ENCODE results near the gene RPL7A. TPM values are rescaled to one million over a fixed set of nuclear protein-coding genes. Genes with fewer than 3 reads are reported as not detected.
A peak's percentile ranks its signal among the peaks of the same experiment; 100 is the strongest.
"Not testable (repeated sequence)": the region's sequence is repeated elsewhere in the genome, so short reads cannot be mapped to it uniquely, and the experiment has no call there.

Gene RPL7A
- total and polyA plus RNA-seq, 2 donors (not counting 3 experiments of a cell fraction or from before 2014, with no cell fraction given), result 2,112 to 2,329 TPM

DNA sequence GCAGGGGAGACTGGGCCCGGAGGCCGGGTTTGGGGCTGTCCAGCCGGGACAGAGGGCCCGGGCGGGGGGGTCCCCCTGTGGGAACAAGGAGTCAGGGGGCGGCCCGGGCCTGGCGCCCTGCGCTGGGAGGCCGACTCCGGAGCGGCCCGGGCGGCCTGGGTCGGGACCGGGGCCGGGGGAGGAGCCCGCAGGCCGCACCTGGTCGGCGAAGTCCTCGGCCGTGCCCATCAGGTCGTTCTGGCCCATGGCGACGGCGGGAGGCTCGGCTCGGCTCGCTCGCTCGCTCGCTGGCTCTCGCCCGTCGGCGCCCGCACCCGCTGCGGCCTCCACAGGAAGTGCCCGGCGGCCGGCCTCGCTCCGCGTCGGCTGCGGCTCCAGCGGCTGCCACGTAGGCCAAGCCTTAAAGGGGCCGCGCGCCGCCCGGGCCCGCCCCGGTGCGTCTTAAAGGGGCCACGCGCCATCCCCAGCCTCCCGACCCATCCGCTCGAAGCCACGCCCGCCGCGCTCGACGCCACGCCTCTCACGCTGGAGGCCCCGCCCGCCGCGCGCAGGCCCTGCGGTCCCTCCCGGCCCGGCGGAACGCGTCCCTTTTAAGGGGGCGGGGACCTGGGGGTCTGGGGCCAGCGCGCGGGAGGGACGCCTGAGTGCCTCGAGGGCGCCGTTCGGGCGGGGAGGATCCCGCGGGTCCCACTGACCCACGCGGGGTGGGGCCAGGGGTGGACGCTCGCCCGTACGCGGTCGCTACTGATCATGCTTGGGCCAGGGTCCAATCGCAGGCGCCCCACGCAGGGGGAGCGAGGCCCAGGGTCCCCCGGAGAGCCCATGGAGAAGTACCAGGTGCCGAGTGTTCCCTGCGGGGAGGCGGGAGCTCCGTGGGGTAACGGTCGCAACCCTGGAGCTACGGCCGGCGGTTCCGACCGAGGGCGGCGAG is 28.0 kb downstream of the RPL7A start, which contains the start of the genes STKLD1 and SURF4:
Gene STKLD1 (plus strand): TSS at position 643 of the 931 bp plus-strand sequence. CDS start 108 bp downstream, at position 751.
Gene SURF4 (minus strand): TSS at position 337 of the 931 bp plus-strand sequence. CDS start 91 bp downstream, at position 246.
- Histone ChIP-seq H3K4me3 (replicated peaks in 1 of 3; ENCODE audit: insufficient read depth in 1 of 3, low read depth in 1 of 3, low read length in 3 of 3) (peak within 1 kb of the TSS; percentile 76 to 99 (median 99)), H3K4me2 (ENCODE audit: insufficient read depth, low read length) (peak within 1 kb of the TSS; percentile 90), H3K9me1 (replicated peaks; ENCODE audit: control insufficient read depth, extremely low read depth, insufficient read depth, low read length) (no peaks in the 10 kb centered on the region), H3K27me3 (ENCODE audit: control insufficient read depth in 2 of 2, insufficient read depth in 2 of 2, low read length in 2 of 2) (no peaks in the 10 kb centered on the region), H3K36me3 (ENCODE audit: control insufficient read depth in 2 of 2, extremely low read depth in 1 of 2, insufficient read depth in 2 of 2, low read length in 2 of 2) (peaks cover 5 to 12% of the 10 kb centered on the region in 2 experiments), H4K20me1 (replicated peaks; ENCODE audit: control insufficient read depth, extremely low read depth, insufficient read depth, low read length) (peaks cover 2% of the 10 kb centered on the region), H3K9me3 (replicated peaks; ENCODE audit: control insufficient read depth, insufficient read depth, low read length) (no peaks in the 10 kb centered on the region), H3K79me2 (ENCODE audit: control insufficient read depth, insufficient read depth, low read length) (peaks cover 48% of the 10 kb centered on the region), H3K9ac (replicated peaks; ENCODE audit: extremely low read depth, insufficient read depth, low read length) (peak within 1 kb of the TSS; percentile 97), H3K4me1 (ENCODE audit: control insufficient read depth, extremely low read depth, insufficient read depth, low read length) (peaks cover 10% of the 10 kb centered on the region), H3K27ac (ENCODE audit: insufficient read depth, low read depth, low read length) (peak within 1 kb of the TSS; percentile 85), H2AFZ (ENCODE audit: low read depth, low read length) (peak within 1 kb of the TSS; percentile 77)
- dilution Hi-C loops (cut with MboI; ENCODE audit: extremely low pct_ligation_motif_present, low sequenced_read_pairs) (no loop called here), intact Hi-C loops (cut with micrococcal nuclease) (loop anchor here (1.0 to 2.0 kb wide), 4 partner anchors 20 to 40 kb away; partner anchors contain the start of genes MED22, RPL7A, SURF1 and SURF2)
- TF ChIP-seq, protein P1, sequence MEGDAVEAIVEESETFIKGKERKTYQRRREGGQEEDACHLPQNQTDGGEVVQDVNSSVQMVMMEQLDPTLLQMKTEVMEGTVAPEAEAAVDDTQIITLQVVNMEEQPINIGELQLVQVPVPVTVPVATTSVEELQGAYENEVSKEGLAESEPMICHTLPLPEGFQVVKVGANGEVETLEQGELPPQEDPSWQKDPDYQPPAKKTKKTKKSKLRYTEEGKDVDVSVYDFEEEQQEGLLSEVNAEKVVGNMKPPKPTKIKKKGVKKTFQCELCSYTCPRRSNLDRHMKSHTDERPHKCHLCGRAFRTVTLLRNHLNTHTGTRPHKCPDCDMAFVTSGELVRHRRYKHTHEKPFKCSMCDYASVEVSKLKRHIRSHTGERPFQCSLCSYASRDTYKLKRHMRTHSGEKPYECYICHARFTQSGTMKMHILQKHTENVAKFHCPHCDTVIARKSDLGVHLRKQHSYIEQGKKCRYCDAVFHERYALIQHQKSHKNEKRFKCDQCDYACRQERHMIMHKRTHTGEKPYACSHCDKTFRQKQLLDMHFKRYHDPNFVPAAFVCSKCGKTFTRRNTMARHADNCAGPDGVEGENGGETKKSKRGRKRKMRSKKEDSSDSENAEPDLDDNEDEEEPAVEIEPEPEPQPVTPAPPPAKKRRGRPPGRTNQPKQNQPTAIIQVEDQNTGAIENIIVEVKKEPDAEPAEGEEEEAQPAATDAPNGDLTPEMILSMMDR (IDR thresholded peaks at IDR 0.05; ENCODE audit: extremely low read depth in 1 of 2, insufficient read depth in 1 of 2, low read depth in 1 of 2, low read length in 2 of 2), result no peak
- TF ChIP-seq MYC (IDR thresholded peaks at IDR 0.05; ENCODE audit: low read depth, low read length), result no peak
- no peak for TF ChIP-seq FOS (IDR thresholded peaks at IDR 0.05; ENCODE audit: borderline replicate concordance, insufficient read depth, low read length)
- TF ChIP-seq GATA2 (IDR thresholded peaks at IDR 0.05; ENCODE audit: insufficient read depth, insufficient read length, low read depth, low read length), result no peak
- TF ChIP-seq JUN (IDR thresholded peaks at IDR 0.05; ENCODE audit: borderline replicate concordance, insufficient read depth, insufficient read length, low read depth), result no peak
- no peak for TF ChIP-seq EZH2 (IDR thresholded peaks at IDR 0.05; ENCODE audit: borderline replicate concordance, low read depth, low read length, severe bottlenecking)
- TF ChIP-seq MAX (IDR thresholded peaks at IDR 0.05; ENCODE audit: insufficient read depth, insufficient read length), result peak; percentile 18
- TF ChIP-seq POLR2AphosphoS5 (IDR thresholded peaks at IDR 0.05; ENCODE audit: insufficient read depth, low read depth, low read length), result peak; percentile 95
- peak; percentile 84 for TF ChIP-seq POLR2A (IDR thresholded peaks at IDR 0.05; ENCODE audit: low read depth, low read length)
- peak; percentile 98 for DNase-seq (ENCODE audit: low read depth, low spot score)
- POLR2A ChIA-PET, result interaction anchor here (1.5 to 1.8 kb wide), 2 partner anchors 28 kb away, joined by 6 to 10 read pairs; partner anchors contain the start of genes MED22 and RPL7A
- no TSS peak for BruUV-seq (replicated peaks)
- CTCF ChIA-PET, result interaction anchor here (0.8 to 3.2 kb wide), 6 partner anchors 8 to 190 kb away, joined by 3 to 10 read pairs (median 3); no protein-coding TSS in a partner anchor
- FAIRE-seq, result peak; percentile 92

DNA sequence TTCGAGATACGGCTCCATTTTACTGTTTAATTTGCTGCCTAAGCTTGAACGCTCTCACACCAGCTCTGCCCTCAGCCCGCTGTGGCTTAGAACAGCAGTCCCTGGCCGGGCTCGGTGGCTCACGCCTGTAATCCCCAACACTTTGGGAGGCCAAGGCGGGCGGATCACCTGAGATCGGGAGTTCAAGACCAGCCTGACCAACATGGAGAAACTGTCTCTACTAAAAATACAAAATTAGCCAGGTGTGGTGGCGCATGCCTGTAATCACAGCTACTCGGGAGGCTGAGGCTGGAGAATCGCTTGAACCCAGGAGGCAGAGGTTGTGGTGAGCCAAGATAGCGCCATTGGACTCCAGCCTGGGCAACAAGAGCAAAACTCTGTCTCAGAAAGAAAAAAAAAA is 29.3 kb downstream of the RPL7A start:
- H3K4me3 ChIP-seq (replicated peaks in 1 of 3; ENCODE audit: insufficient read depth in 1 of 3, low read depth in 1 of 3, low read length in 3 of 3); H3K9me1 ChIP-seq (replicated peaks; ENCODE audit: control insufficient read depth, extremely low read depth, insufficient read depth, low read length); dilution Hi-C loops (cut with MboI; ENCODE audit: extremely low pct_ligation_motif_present, low sequenced_read_pairs); H3K9ac ChIP-seq (replicated peaks; ENCODE audit: extremely low read depth, insufficient read depth, low read length); H3K9me3 ChIP-seq (replicated peaks; ENCODE audit: control insufficient read depth, insufficient read depth, low read length); H3K27ac ChIP-seq (ENCODE audit: insufficient read depth, low read depth, low read length); H3K27me3 ChIP-seq (ENCODE audit: control insufficient read depth in 2 of 2, insufficient read depth in 2 of 2, low read length in 2 of 2); FAIRE-seq; BruUV-seq (replicated peaks); H2AFZ ChIP-seq (ENCODE audit: low read depth, low read length); H4K20me1 ChIP-seq (replicated peaks; ENCODE audit: control insufficient read depth, extremely low read depth, insufficient read depth, low read length); H3K4me2 ChIP-seq (ENCODE audit: insufficient read depth, low read length); H3K36me3 ChIP-seq (ENCODE audit: control insufficient read depth in 2 of 2, extremely low read depth in 1 of 2, insufficient read depth in 2 of 2, low read length in 2 of 2); DNase-seq (ENCODE audit: low read depth, low spot score): not testable (repeated sequence)
- CTCF ChIA-PET, result interaction anchor here (0.6 to 3.2 kb wide), 6 partner anchors 9 to 109 kb away, joined by 3 to 10 read pairs (median 3); partner anchors contain the start of genes MED22 and RPL7A
- H3K4me1 ChIP-seq (ENCODE audit: control insufficient read depth, extremely low read depth, insufficient read depth, low read length), result peaks cover 10% of the 10 kb centered on the region
- POLR2A ChIA-PET, result interaction anchor here (1.8 kb wide), 1 partner anchor 29 kb away, joined by 10 read pairs; the partner anchor contains the start of genes MED22 and RPL7A
- intact Hi-C loops (cut with micrococcal nuclease), result loop anchor here (2.0 kb wide), 1 partner anchor 20 kb away; no protein-coding TSS in a partner anchor
- H3K79me2 ChIP-seq (ENCODE audit: control insufficient read depth, insufficient read depth, low read length), result peaks cover 35% of the 10 kb centered on the region
